ENCODE measurements around the gene RELB. TPM values are rescaled to one million over a fixed set of nuclear protein-coding genes. Genes with fewer than 3 reads are reported as not detected.

Gene RELB
- total RNA-seq, 1 experiment from 2014 or later, result 15.2 TPM

- no peak overlapping the region for H3K4me3 ChIP-seq (ENCODE audit: low read length)
- CTCF ChIA-PET, result no interaction called here
- peaks cover 53% of the 10 kb centered on the region for H3K79me2 ChIP-seq (ENCODE audit: low read length)
- BruUV-seq (replicated peaks), result no TSS peak
- DNase-seq (no peak), ATAC-seq (no peak)
- peaks cover 20% of the 10 kb centered on the region; the same call in 1 of the 2 replicates for H4K20me1 ChIP-seq (ENCODE audit: low read length)
- TF ChIP-seq EZH2phosphoT487 (IDR thresholded peaks at IDR 0.05; ENCODE audit: borderline replicate concordance, low read length) (no peak), EZH2 (IDR thresholded peaks at IDR 0.05; ENCODE audit: low read length, unreplicated experiment) (no peak)
- TF ChIP-seq, protein P1, sequence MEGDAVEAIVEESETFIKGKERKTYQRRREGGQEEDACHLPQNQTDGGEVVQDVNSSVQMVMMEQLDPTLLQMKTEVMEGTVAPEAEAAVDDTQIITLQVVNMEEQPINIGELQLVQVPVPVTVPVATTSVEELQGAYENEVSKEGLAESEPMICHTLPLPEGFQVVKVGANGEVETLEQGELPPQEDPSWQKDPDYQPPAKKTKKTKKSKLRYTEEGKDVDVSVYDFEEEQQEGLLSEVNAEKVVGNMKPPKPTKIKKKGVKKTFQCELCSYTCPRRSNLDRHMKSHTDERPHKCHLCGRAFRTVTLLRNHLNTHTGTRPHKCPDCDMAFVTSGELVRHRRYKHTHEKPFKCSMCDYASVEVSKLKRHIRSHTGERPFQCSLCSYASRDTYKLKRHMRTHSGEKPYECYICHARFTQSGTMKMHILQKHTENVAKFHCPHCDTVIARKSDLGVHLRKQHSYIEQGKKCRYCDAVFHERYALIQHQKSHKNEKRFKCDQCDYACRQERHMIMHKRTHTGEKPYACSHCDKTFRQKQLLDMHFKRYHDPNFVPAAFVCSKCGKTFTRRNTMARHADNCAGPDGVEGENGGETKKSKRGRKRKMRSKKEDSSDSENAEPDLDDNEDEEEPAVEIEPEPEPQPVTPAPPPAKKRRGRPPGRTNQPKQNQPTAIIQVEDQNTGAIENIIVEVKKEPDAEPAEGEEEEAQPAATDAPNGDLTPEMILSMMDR (conservative IDR thresholded peaks at IDR 0.05; ENCODE audit: low read depth, low read length), result no peak
- H3K4me1 ChIP-seq (ENCODE audit: insufficient read depth, low read length), result peaks cover 11% of the 10 kb centered on the region; the same call in 1 of the 2 replicates
- intact Hi-C loops (cut with micrococcal nuclease), result no loop called here
- H3F3A ChIP-seq (ENCODE audit: low read length, unreplicated experiment), result no peaks in the 10 kb centered on the region
- no peak overlapping the region for H2AFZ ChIP-seq (ENCODE audit: low read length)
- H3K9ac ChIP-seq (ENCODE audit: low read length), result no peak overlapping the region
- POLR2A ChIA-PET (ENCODE audit: unreplicated experiment), result no interaction called here
- H3K9me3 ChIP-seq (ENCODE audit: low read length), result no peaks in the 10 kb centered on the region
- H3K9me2 ChIP-seq (replicated peaks; ENCODE audit: low read length), result no peaks in the 10 kb centered on the region
- H3K4me2 ChIP-seq (ENCODE audit: low read length), result no peak overlapping the region
- H3K27ac ChIP-seq (ENCODE audit: low read length), result no peak overlapping the region
- H3K36me3 ChIP-seq (ENCODE audit: low read depth, low read length), result peaks cover 14% of the 10 kb centered on the region; the same call in 1 of the 2 replicates
- H3K27me3 ChIP-seq (ENCODE audit: low read length), result no peaks in the 10 kb centered on the region
These were observed 40.1 kb upstream of the RELB start for GRCh38 chr19:44960906-44961728.

- H3K36me3 ChIP-seq (ENCODE audit: low read depth, low read length), result peaks cover 14% of the 10 kb centered on the region; the same call in 1 of the 2 replicates
- peaks cover 15% of the 10 kb centered on the region; the same call in 1 of the 2 replicates for H4K20me1 ChIP-seq (ENCODE audit: low read length)
- no peak overlapping the region for H3K9ac ChIP-seq (ENCODE audit: low read length)
- H3K9me3 ChIP-seq (ENCODE audit: low read length), result no peaks in the 10 kb centered on the region
- H3K9me2 ChIP-seq (replicated peaks; ENCODE audit: low read length), result no peaks in the 10 kb centered on the region
- peaks cover 46% of the 10 kb centered on the region for H3K79me2 ChIP-seq (ENCODE audit: low read length)
- no peak overlapping the region for H3K4me3 ChIP-seq (ENCODE audit: low read length)
- DNase-seq (no peak), ATAC-seq (no peak)
- no peak overlapping the region for H3K27ac ChIP-seq (ENCODE audit: low read length)
- no TSS peak for BruUV-seq (replicated peaks)
- H2AFZ ChIP-seq (ENCODE audit: low read length), result no peak overlapping the region
- POLR2A ChIA-PET (ENCODE audit: unreplicated experiment), result no interaction called here
- H3K4me1 ChIP-seq (ENCODE audit: insufficient read depth, low read length), result peaks cover 4% of the 10 kb centered on the region; the same call in 1 of the 2 replicates
- TF ChIP-seq EZH2 (IDR thresholded peaks at IDR 0.05; ENCODE audit: low read length, unreplicated experiment) (no peak), EZH2phosphoT487 (IDR thresholded peaks at IDR 0.05; ENCODE audit: borderline replicate concordance, low read length) (no peak)
- TF ChIP-seq, protein P1 (conservative IDR thresholded peaks at IDR 0.05; ENCODE audit: low read depth, low read length), result no peak
- no peaks in the 10 kb centered on the region for H3K27me3 ChIP-seq (ENCODE audit: low read length)
- no peaks in the 10 kb centered on the region for H3F3A ChIP-seq (ENCODE audit: low read length, unreplicated experiment)
- intact Hi-C loops (cut with micrococcal nuclease), result no loop called here
- CTCF ChIA-PET, result no interaction called here
- no peak overlapping the region for H3K4me2 ChIP-seq (ENCODE audit: low read length)
These were observed 39.4 kb upstream of the RELB start for GRCh38 chr19:44961821-44962220.

GRCh38 chr19:44968118-44968517, 33.1 kb upstream of the RELB start:
- no TSS peak for BruUV-seq (replicated peaks)
- H3K4me3 ChIP-seq (ENCODE audit: low read length), result no peak overlapping the region
- no peaks in the 10 kb centered on the region for H4K20me1 ChIP-seq (ENCODE audit: low read length)
- peaks cover 4% of the 10 kb centered on the region; the same call in 1 of the 2 replicates for H3K36me3 ChIP-seq (ENCODE audit: low read depth, low read length)
- H3K9me2 ChIP-seq (replicated peaks; ENCODE audit: low read length), result no peaks in the 10 kb centered on the region
- H3K4me2 ChIP-seq (ENCODE audit: low read length), result no peak overlapping the region
- no peaks in the 10 kb centered on the region for H3K79me2 ChIP-seq (ENCODE audit: low read length)
- no peak overlapping the region for H2AFZ ChIP-seq (ENCODE audit: low read length)
- H3K4me1 ChIP-seq (ENCODE audit: insufficient read depth, low read length), result no peaks in the 10 kb centered on the region
- TF ChIP-seq, protein P1 (conservative IDR thresholded peaks at IDR 0.05; ENCODE audit: low read depth, low read length), result no peak
- TF ChIP-seq EZH2phosphoT487 (IDR thresholded peaks at IDR 0.05; ENCODE audit: borderline replicate concordance, low read length) (no peak), EZH2 (IDR thresholded peaks at IDR 0.05; ENCODE audit: low read length, unreplicated experiment) (no peak)
- H3K27me3 ChIP-seq (ENCODE audit: low read length), result no peaks in the 10 kb centered on the region
- DNase-seq (no peak), ATAC-seq (no peak)
- CTCF ChIA-PET, result no interaction called here
- intact Hi-C loops (cut with micrococcal nuclease), result no loop called here
- no peak overlapping the region for H3K9ac ChIP-seq (ENCODE audit: low read length)
- no peak overlapping the region for H3K27ac ChIP-seq (ENCODE audit: low read length)
- no peaks in the 10 kb centered on the region for H3F3A ChIP-seq (ENCODE audit: low read length, unreplicated experiment)
- H3K9me3 ChIP-seq (ENCODE audit: low read length), result no peaks in the 10 kb centered on the region
- POLR2A ChIA-PET (ENCODE audit: unreplicated experiment), result no interaction called here
